ENCODE data around the gene ZNF292. TPM values are rescaled to one million over a fixed set of nuclear protein-coding genes. Genes with fewer than 3 reads are reported as not detected.
"Not testable (repeated sequence)": the region's sequence is repeated elsewhere in the genome, so short reads cannot be mapped to it uniquely, and the experiment has no call there.

Gene ZNF292
- total RNA-seq, 2 donors from 2014 or later = 28.0 to 30.3 TPM

DNA sequence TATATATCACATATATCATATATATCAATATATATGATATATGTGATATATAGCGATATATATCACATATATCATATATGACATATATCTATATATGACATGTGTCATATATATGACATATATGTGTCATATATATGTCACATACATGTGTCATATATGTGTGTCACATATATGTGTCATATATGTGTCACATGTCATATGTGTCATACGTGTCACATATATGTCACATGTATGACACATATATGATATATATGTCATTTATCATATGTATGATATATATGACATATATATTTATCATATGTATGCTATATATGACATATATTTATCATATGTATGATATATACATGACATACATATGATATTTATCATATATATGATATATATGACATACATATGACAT lies 27.6 kb upstream of the ZNF292 start:
- Histone ChIP-seq H3K4me1 (no peaks in the 10 kb centered on the region), H3K27ac (no peak overlapping the region), H3K27me3 (no peaks in the 10 kb centered on the region), H3K36me3 (replicated peaks in 1 of 2; ENCODE audit: insufficient read depth in 1 of 2, low read depth in 2 of 2) (no peaks in the 10 kb centered on the region), H3K9me3 (no peaks in the 10 kb centered on the region), H3K4me3 (no peak overlapping the region)
- intact Hi-C loops (cut with DNase I) = no loop called here
- 82 to 92% methylated on average over 2 of the region's 2 CpGs for WGBS, 2 donors
- DNase-seq (no peak), ATAC-seq (no peak)
- TF ChIP-seq, protein P1, sequence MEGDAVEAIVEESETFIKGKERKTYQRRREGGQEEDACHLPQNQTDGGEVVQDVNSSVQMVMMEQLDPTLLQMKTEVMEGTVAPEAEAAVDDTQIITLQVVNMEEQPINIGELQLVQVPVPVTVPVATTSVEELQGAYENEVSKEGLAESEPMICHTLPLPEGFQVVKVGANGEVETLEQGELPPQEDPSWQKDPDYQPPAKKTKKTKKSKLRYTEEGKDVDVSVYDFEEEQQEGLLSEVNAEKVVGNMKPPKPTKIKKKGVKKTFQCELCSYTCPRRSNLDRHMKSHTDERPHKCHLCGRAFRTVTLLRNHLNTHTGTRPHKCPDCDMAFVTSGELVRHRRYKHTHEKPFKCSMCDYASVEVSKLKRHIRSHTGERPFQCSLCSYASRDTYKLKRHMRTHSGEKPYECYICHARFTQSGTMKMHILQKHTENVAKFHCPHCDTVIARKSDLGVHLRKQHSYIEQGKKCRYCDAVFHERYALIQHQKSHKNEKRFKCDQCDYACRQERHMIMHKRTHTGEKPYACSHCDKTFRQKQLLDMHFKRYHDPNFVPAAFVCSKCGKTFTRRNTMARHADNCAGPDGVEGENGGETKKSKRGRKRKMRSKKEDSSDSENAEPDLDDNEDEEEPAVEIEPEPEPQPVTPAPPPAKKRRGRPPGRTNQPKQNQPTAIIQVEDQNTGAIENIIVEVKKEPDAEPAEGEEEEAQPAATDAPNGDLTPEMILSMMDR (IDR thresholded peaks at IDR 0.05) = no peak
- no peak for TF ChIP-seq POLR2A (IDR thresholded peaks at IDR 0.05)

DNA sequence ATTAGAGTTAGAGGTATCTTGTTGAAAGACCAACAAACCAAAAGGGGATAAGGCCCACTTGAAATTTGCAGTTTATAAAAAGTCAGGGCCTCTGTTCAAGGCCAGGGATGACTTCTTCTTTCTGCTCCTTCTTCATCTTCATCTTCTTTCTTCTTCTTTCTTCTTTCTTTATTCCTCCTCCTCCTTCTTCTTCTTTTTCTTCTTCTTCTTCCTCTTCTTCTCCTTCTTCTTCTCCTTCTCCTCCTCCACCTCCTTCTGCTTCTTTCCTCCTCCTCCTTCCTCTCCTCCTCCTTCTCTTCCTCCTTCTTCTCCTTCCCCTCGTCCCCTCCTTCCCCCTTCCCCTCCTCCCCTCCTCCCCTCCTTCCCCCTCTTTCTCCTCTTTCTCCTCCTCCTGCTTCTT lies 18.4 kb upstream of the ZNF292 start:
- WGBS, 2 donors = 30 to 35% methylated on average over 1 of the region's 1 CpG
- Histone ChIP-seq H3K4me1 (no peaks in the 10 kb centered on the region), H3K4me3 (no peak overlapping the region), H3K27me3 (no peaks in the 10 kb centered on the region), H3K36me3 (replicated peaks in 1 of 2; ENCODE audit: insufficient read depth in 1 of 2, low read depth in 2 of 2) (no peaks in the 10 kb centered on the region), H3K9me3 (no peaks in the 10 kb centered on the region), H3K27ac (no peak overlapping the region)
- ATAC-seq = no peak
- DNase-seq = no peak
- TF ChIP-seq, protein P1 (IDR thresholded peaks at IDR 0.05) = no peak
- no peak for TF ChIP-seq POLR2A (IDR thresholded peaks at IDR 0.05)
- intact Hi-C loops (cut with DNase I) = no loop called here

DNA sequence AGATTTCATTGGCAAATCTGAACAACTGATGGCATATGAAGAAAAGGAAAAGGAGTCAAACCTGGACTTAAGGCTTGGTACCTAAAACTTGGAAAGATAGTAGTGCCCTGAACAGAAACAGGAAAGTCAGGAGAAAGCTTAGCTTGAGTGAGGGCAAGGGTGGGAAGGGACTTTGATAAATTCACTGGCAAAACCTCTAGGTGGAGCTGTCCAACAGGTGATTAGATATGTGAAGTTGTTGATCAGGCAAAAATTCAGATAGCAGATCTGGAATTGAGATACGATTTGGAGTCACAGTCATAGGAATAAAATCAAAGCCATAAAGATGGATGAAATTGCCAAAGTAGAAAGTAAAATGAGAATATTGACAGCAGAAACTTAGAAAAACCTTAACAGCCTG lies 16.1 kb upstream of the ZNF292 start:
- H3K9me3 ChIP-seq = no peaks in the 10 kb centered on the region
- no peaks in the 10 kb centered on the region for H3K27me3 ChIP-seq
- no peaks in the 10 kb centered on the region for H3K4me1 ChIP-seq
- WGBS, 2 donors = 0 to 9% methylated on average over 1 of the region's 1 CpG
- no peak overlapping the region for H3K4me3 ChIP-seq
- ATAC-seq (peak; percentile 74), DNase-seq (peak in 3 of 4 donors; percentile 19 to 40 (median 27))
- no peak overlapping the region for H3K27ac ChIP-seq
- H3K36me3 ChIP-seq (replicated peaks in 1 of 2; ENCODE audit: insufficient read depth in 1 of 2, low read depth in 2 of 2) = no peaks in the 10 kb centered on the region
- intact Hi-C loops (cut with DNase I) = no loop called here
- TF ChIP-seq, protein P1 (IDR thresholded peaks at IDR 0.05) = peak; percentile 40 to 85 (median 76)
- no peak for TF ChIP-seq POLR2A (IDR thresholded peaks at IDR 0.05)

DNA sequence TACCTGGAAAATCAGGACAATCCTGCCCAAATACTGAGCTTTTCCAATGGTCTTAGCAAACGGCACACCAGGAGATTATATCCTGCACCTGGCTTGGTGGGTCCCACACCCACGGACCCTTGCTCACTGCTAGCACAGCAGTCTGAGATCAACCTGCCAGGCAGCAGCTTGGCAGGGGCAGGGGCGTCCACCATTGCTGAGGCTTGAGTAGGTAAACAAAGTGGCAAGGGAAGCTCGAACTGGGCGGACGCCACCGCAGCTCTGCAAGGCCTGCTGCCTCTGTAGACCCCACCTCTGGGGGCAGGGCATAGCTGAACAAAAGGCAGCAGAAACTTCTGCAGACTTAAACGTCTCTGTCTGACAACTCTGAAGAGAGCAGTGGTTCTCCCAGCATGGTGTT lies 15.4 kb upstream of the ZNF292 start:
- H3K4me1 ChIP-seq; H3K4me3 ChIP-seq; H3K9me3 ChIP-seq; H3K27me3 ChIP-seq; DNase-seq; H3K27ac ChIP-seq; intact Hi-C loops (cut with DNase I); H3K36me3 ChIP-seq (replicated peaks in 1 of 2; ENCODE audit: insufficient read depth in 1 of 2, low read depth in 2 of 2); ATAC-seq: not testable (repeated sequence)
- WGBS, 2 donors = 71 to 83% methylated on average over 8 of the region's 8 CpGs

DNA sequence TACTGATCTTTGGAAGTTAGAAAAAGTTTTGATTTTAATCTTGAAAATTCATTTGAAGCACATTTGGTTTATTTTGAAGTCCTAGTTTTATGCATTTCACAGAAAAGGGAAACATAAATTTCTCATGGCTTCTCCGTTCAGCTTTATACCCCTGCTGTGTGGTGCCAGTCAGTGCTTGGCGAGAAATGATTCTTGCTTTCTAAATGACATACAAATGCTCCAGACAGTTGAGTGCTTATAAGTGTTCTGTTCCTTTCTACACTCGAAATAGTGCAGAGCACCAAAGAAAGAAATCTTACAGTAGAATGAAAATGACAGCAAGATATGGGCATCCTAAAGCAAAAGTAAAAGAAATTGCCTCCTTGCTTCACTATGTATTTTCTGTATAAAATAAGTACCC lies 9.0 kb upstream of the ZNF292 start:
- Histone ChIP-seq H3K27me3 (no peaks in the 10 kb centered on the region), H3K27ac (no peak overlapping the region), H3K4me1 (peaks cover 2% of the 10 kb centered on the region), H3K4me3 (no peak overlapping the region), H3K36me3 (replicated peaks in 1 of 2; ENCODE audit: insufficient read depth in 1 of 2, low read depth in 2 of 2) (no peaks in the 10 kb centered on the region), H3K9me3 (no peaks in the 10 kb centered on the region)
- intact Hi-C loops (cut with DNase I) = no loop called here
- DNase-seq (no peak), ATAC-seq (no peak)
- WGBS, 2 donors = 62 to 67% methylated on average over 3 of the region's 3 CpGs
- TF ChIP-seq POLR2A (IDR thresholded peaks at IDR 0.05) = no peak
- TF ChIP-seq, protein P1 (IDR thresholded peaks at IDR 0.05) = no peak
